GM12878 (cell line): Measurements from ENCODE around the gene PLK2. TPM values are rescaled to one million over a fixed set of nuclear protein-coding genes. Genes with fewer than 3 reads are reported as not detected.

Experiments used
- ATAC-seq: fragments of 200-7000 bp; cut with Tn5 transposase; 3 replicates; pipeline ENCODE4 v1.9.1; 2020; ENCODE audit warnings: mild to moderate bottlenecking, moderate library complexity
- BruUV-seq: library from RNA; stranded (reverse); fragments of 400-500 nt; replicated peaks from 2 replicates; lab custom pipeline; 2021; lab: Mats Ljungman, UMichigan
- CTCF ChIA-PET: fragments of 300-600 bp; sonication (Branson Sonifier 250); formaldehyde crosslinking; extraction: SDS; loops from one replicate; lab custom pipeline; 2021; ENCODE audit warnings: inconsistent platforms; lab: Yijun Ruan, JAX
- POLR2A ChIA-PET: fragments of 350-600 bp; formaldehyde crosslinking; extraction: SDS; loops from one replicate; lab custom pipeline; 2021; ENCODE audit warnings: inconsistent platforms; lab: Charles Lee
- RAD21 ChIA-PET: fragments of 300-600 bp; sonication (Branson Sonifier 250); formaldehyde crosslinking; loops from one replicate; lab custom pipeline; 2023; ENCODE audit warnings: antibody characterized with exemption; ENCODE audit not compliant: unreplicated experiment; lab: Charles Lee
- SMC1A ChIA-PET: fragments of 300-600 bp; sonication (Branson Sonifier 250); formaldehyde crosslinking; loops from one replicate; lab custom pipeline; 2023; ENCODE audit not compliant: unreplicated experiment, uncharacterized antibody; lab: Charles Lee
- DNase-seq: peaks from one replicate; pipeline ENCODE4 v3.0.0-alpha.2; 2011; ENCODE audit warnings: low read depth, low spot score
- FAIRE-seq: peaks from 3 replicates; lab custom pipeline; 2011; peaks lifted over from hg19 to GRCh38; lab: Jason Lieb, UNC
- H2AFZ ChIP-seq: 2 replicates; pipeline ENCODE4 v1.6.0; 2011; ENCODE audit warnings: low read depth, low read length, control low read depth; ENCODE audit not compliant: control insufficient read depth
- H3K27ac ChIP-seq: 2 replicates; pipeline ENCODE4 v1.5.1; 2011; ENCODE audit warnings: control low read depth; ENCODE audit not compliant: control insufficient read depth, insufficient read depth
- H3K27me3 ChIP-seq, 2 experiments: replicated peaks in 1 of 2; 2 replicates each; pipeline versions ENCODE4 v1.6.0 to v1.6.1; 2011; ENCODE audit warnings: low read length in 1 of 2; ENCODE audit not compliant: control insufficient read depth in 2 of 2, insufficient read depth in 2 of 2
- H3K36me3 ChIP-seq, 2 experiments: 2 replicates each; pipeline ENCODE4 v1.5.1; 2011; ENCODE audit warnings: low read length in 1 of 2; ENCODE audit not compliant: control insufficient read depth in 2 of 2, insufficient read depth in 2 of 2
- H3K4me1 ChIP-seq: 2 replicates; pipeline ENCODE4 v1.6.1; 2011; ENCODE audit warnings: mild to moderate bottlenecking, low read length, moderate library complexity, mixed read lengths; ENCODE audit not compliant: control insufficient read depth, insufficient read depth
- H3K4me2 ChIP-seq: 2 replicates; pipeline ENCODE4 v1.6.0; 2011; ENCODE audit warnings: control low read depth; ENCODE audit not compliant: control insufficient read depth, insufficient read depth
- H3K4me3 ChIP-seq: fragments of 200-600 bp; sonication (generic); 2 replicates; pipeline ENCODE4 v1.5.1; 2016
- H3K79me2 ChIP-seq: 2 replicates; pipeline ENCODE4 v1.6.0; 2011; ENCODE audit warnings: low read length; ENCODE audit not compliant: control insufficient read depth, insufficient read depth
- H3K9ac ChIP-seq: 2 replicates; pipeline ENCODE4 v1.8.0; 2011; ENCODE audit warnings: low read length, control low read depth, mixed read lengths; ENCODE audit not compliant: control insufficient read depth, insufficient read depth
- H3K9me3 ChIP-seq: replicated peaks from 3 replicates; pipeline ENCODE4 v1.5.1; 2011; ENCODE audit warnings: mild to moderate bottlenecking, low read length; ENCODE audit not compliant: control insufficient read depth, insufficient read depth
- H4K20me1 ChIP-seq: 2 replicates; pipeline ENCODE4 v1.6.0; 2011; ENCODE audit not compliant: control insufficient read depth, insufficient read depth
- CEBPB ChIP-seq, 2 experiments: fragments of 150-350 bp in 1 of 2; IDR thresholded peaks; 2 replicates each; pipeline ENCODE4 v1.6.1; 2012 to 2014; ENCODE audit warnings: low read depth in 2 of 2, low read length in 2 of 2, borderline replicate concordance in 1 of 2, inconsistent platforms in 1 of 2
- CTCF ChIP-seq, 3 experiments: IDR thresholded peaks in 2 of 3; conservative IDR thresholded peaks in 1 of 3; 2 replicates each; pipeline ENCODE4 v1.5.1; 2011; ENCODE audit warnings: low read depth in 3 of 3, low read length in 3 of 3, mild to moderate bottlenecking in 3 of 3, control low read depth in 2 of 3, moderate library complexity in 2 of 3, inconsistent platforms in 1 of 3, mixed read lengths in 1 of 3; ENCODE audit not compliant: control insufficient read depth in 2 of 3, insufficient read depth in 1 of 3; ENCODE audit errors: extremely low read depth in 1 of 3
- GATAD2B ChIP-seq: fragments of 450-650 bp; conservative IDR thresholded peaks from 2 replicates; pipeline ENCODE4 v1.6.1; 2017; ENCODE audit warnings: low read depth, mild to moderate bottlenecking, moderate library complexity
- MXI1 ChIP-seq: fragments of 150-350 bp; IDR thresholded peaks from 2 replicates; pipeline ENCODE4 v1.6.1; 2011; ENCODE audit warnings: low read depth, mild to moderate bottlenecking, inconsistent platforms, low read length, improper control_type of control experiment
- NBN ChIP-seq: fragments of 450-650 bp; IDR thresholded peaks from 2 replicates; pipeline ENCODE4 v1.6.1; 2016
- NKRF ChIP-seq: fragments of 450-650 bp; conservative IDR thresholded peaks from 2 replicates; pipeline ENCODE4 v1.6.1; 2017; ENCODE audit warnings: mild to moderate bottlenecking, moderate library complexity
- SMARCA5 ChIP-seq: fragments of 450-650 bp; IDR thresholded peaks from 2 replicates; pipeline ENCODE4 v1.6.1; 2017; ENCODE audit warnings: mild to moderate bottlenecking
- TCF3 ChIP-seq: IDR thresholded peaks from 2 replicates; pipeline ENCODE4 v1.6.1; 2012; ENCODE audit warnings: low read depth, mild to moderate bottlenecking, low read length, borderline replicate concordance; ENCODE audit not compliant: insufficient read depth
- ZBED1 ChIP-seq: IDR thresholded peaks from 2 replicates; pipeline ENCODE4 v1.6.1; 2016; ENCODE audit warnings: borderline replicate concordance
- ZNF207 ChIP-seq: fragments of 450-650 bp; IDR thresholded peaks from 2 replicates; pipeline ENCODE4 v1.6.1; 2014; ENCODE audit warnings: antibody characterized with exemption, mild to moderate bottlenecking, borderline replicate concordance
- ZNF274 ChIP-seq: IDR thresholded peaks from one replicate; pipeline ENCODE4 v1.8.0; 2011; ENCODE audit not compliant: insufficient read length, insufficient read depth
- WGBS: methylation state at CpG from one replicate; pipeline ENCODE4 v1.1.6; 2016; ENCODE audit warnings: low lambda C conversion rate; ENCODE audit not compliant: insufficient replicate concordance, insufficient coverage; ENCODE audit errors: missing lambda C conversion rate; 5-methylcytosine and 5-hydroxymethylcytosine counted together
- in situ Hi-C: fragments of 300-500 bp; cut with MboI; formaldehyde crosslinking; loops from 9 replicates; pipeline ENCODE4 v1.14.3; 2018; ENCODE audit warnings: mixed read lengths
- intact Hi-C: fragments of 100-400 bp; cut with micrococcal nuclease; formaldehyde crosslinking; loops from one replicate; pipeline ENCODE4 v1.14.2; 2022; ENCODE audit not compliant: unreplicated experiment
- polyA plus RNA-seq, 11 experiments: library from polyadenylated mRNA; depleted of rRNA in 4 of 11; unstranded in 6 of 11; stranded (reverse) in 5 of 11; fragments of >200 nt; fragmentation: Nextera tagmentation in 4 of 11; fragmentation: Illumina TruSeq in 1 of 11; extraction: Ambion mirVana in 4 of 11; extraction: Trizol in 1 of 11; gene quantifications; 1 replicate in 1 of 11; 2 replicates in 10 of 11; pipeline versions ENCODE4 v1.2.1 to v1.2.3, GENCODE V29; 2011 to 2016; ENCODE audit warnings: inconsistent platforms in 2 of 11, missing spikeins in 2 of 11, low read depth in 1 of 11
- total RNA-seq, 4 experiments: library from RNA; depleted of rRNA in 3 of 4; stranded (reverse); fragments of >200 nt in 3 of 4; fragmentation: Illumina TruSeq in 1 of 4; extraction: Trizol in 1 of 4; gene quantifications; 2 replicates each; pipeline versions ENCODE4 v1.2.1 to v1.2.3, GENCODE V29; 2013 to 2021

The PLK2 gene
- total and polyA plus RNA-seq, 10 of the 15 experiments (the other 5 are each of a cell fraction or from before 2014, with no cell fraction given) = 0.07 to 3.9 (median 0.52) TPM

- no peak overlapping the region for H2AFZ ChIP-seq
- no peak for ATAC-seq
- in situ Hi-C loops (loop anchor here (5.0 to 25.0 kb wide), 4 partner anchors 674 to 1544 kb away; partner anchors contain the start of gene SETD9), intact Hi-C loops (no loop called here)
- ChIA-PET SMC1A (interaction anchor here (1.6 kb wide), 2 partner anchors 393 to 1159 kb away, joined by 3 to 6 read pairs; no protein-coding TSS in a partner anchor), RAD21 (interaction anchor here (1.2 kb wide), 1 partner anchor 677 kb away, joined by 4 read pairs; no protein-coding TSS in a partner anchor), CTCF (interaction anchor here (1.2 to 1.9 kb wide), 2 partner anchors 957 to 1158 kb away, joined by 4 to 7 read pairs; no protein-coding TSS in a partner anchor)
- no peaks in the 10 kb centered on the region for H3K36me3 ChIP-seq
- H3K4me2 ChIP-seq = no peak overlapping the region
- peaks cover 2 to 8% of the 10 kb centered on the region in 2 experiments; a peak in 3 of 4 replicates for H3K27me3 ChIP-seq
- no peak for FAIRE-seq
- H3K9me3 ChIP-seq = no peaks in the 10 kb centered on the region
- no TSS peak for BruUV-seq
- H3K79me2 ChIP-seq = no peaks in the 10 kb centered on the region
- 100% methylated on average over 1 of the region's 1 CpG for WGBS
- no peak overlapping the region for H3K27ac ChIP-seq
- no peak overlapping the region for H3K9ac ChIP-seq
- no peaks in the 10 kb centered on the region for H4K20me1 ChIP-seq
- no peak overlapping the region for H3K4me3 ChIP-seq
- DNase-seq = no peak
- TF ChIP-seq ZBED1 (no peak), ZNF274 (no peak)
- TF ChIP-seq, all 136 proteins: peak for 0
- peaks cover 9% of the 10 kb centered on the region for H3K4me1 ChIP-seq
- POLR2A ChIA-PET = no interaction called here
Observed at GRCh38 chr5:58456486-58456885, 3.4 kb downstream of the PLK2 start.

- no peak overlapping the region for H3K4me2 ChIP-seq
- DNase-seq (no peak), FAIRE-seq (no peak), ATAC-seq (no peak)
- no peaks in the 10 kb centered on the region for H3K9me3 ChIP-seq
- no TSS peak for BruUV-seq
- in situ Hi-C loops (loop anchor here (5.0 to 25.0 kb wide), 4 partner anchors 674 to 1544 kb away; partner anchors contain the start of gene SETD9), intact Hi-C loops (no loop called here)
- 98% methylated on average over 3 of the region's 3 CpGs for WGBS
- peaks cover 9% of the 10 kb centered on the region for H3K4me1 ChIP-seq
- peaks cover 2 to 8% of the 10 kb centered on the region in 2 experiments; a peak in 3 of 4 replicates for H3K27me3 ChIP-seq
- no peak overlapping the region for H3K4me3 ChIP-seq
- H3K36me3 ChIP-seq = no peaks in the 10 kb centered on the region
- no peaks in the 10 kb centered on the region for H4K20me1 ChIP-seq
- no peaks in the 10 kb centered on the region for H3K79me2 ChIP-seq
- SMC1A ChIA-PET = interaction anchor here (1.6 kb wide), 2 partner anchors 394 to 1158 kb away, joined by 3 to 6 read pairs; no protein-coding TSS in a partner anchor
- H3K27ac ChIP-seq = no peak overlapping the region
- POLR2A ChIA-PET = no interaction called here
- H3K9ac ChIP-seq = no peak overlapping the region
- RAD21 ChIA-PET = interaction anchor here (1.2 kb wide), 1 partner anchor 677 kb away, joined by 4 read pairs; no protein-coding TSS in a partner anchor
- CTCF ChIA-PET = interaction anchor here (0.8 to 1.9 kb wide), 3 partner anchors 957 to 1158 kb away, joined by 3 to 7 read pairs (median 4); no protein-coding TSS in a partner anchor
- H2AFZ ChIP-seq = no peak overlapping the region
- TF ChIP-seq MXI1 (no peak), TCF3 (no peak), CTCF (IDR thresholded peaks at IDR 0.05 in 2 of 3, conservative IDR thresholded peaks at IDR 0.05 in 1 of 3; ENCODE audit: control insufficient read depth in 2 of 3, extremely low read depth in 1 of 3, insufficient read depth in 1 of 3, low read depth in 3 of 3, low read length in 3 of 3) (no peak), ZNF207 (no peak), CEBPB (IDR thresholded peaks at IDR 0.05; ENCODE audit: borderline replicate concordance in 1 of 2, low read depth in 2 of 2, low read length in 2 of 2) (no peak), SMARCA5 (no peak), GATAD2B (no peak), NBN (no peak), NKRF (no peak)
Observed at GRCh38 chr5:58456026-58456425, 3.9 kb downstream of the PLK2 start.
